ENCODE measurements around the gene MRPS22.
A peak's percentile ranks its signal among the peaks of the same experiment; 100 is the strongest.

MRPS22 gene

GRCh38 chr3:139343895-139344856 lies at the start of gene MRPS22:
MRPS22 (plus strand) TSS chr3:139344020; CDS start chr3:139344027, 7 bp downstream.
- DNase-seq, result peak; percentile 80

GRCh38 chr3:139295040-139295439 lies 48.8 kb upstream of the MRPS22 start:
- DNase-seq, result no peak

- DNase-seq, result no peak
Observed at GRCh38 chr3:139296141-139296718, 47.6 kb upstream of the MRPS22 start.

GRCh38 chr3:139297588-139298311 lies 46.1 kb upstream of the MRPS22 start:
- no peak for DNase-seq

GRCh38 chr3:139299261-139300132 lies 44.3 kb upstream of the MRPS22 start:
- no peak for DNase-seq

- no peak for DNase-seq
Observed at GRCh38 chr3:139300416-139300815, 43.4 kb upstream of the MRPS22 start.

GRCh38 chr3:139301183-139301582 lies 42.6 kb upstream of the MRPS22 start:
- DNase-seq, result no peak

- no peak for DNase-seq
Observed at GRCh38 chr3:139301654-139302053, 42.2 kb upstream of the MRPS22 start.

GRCh38 chr3:139302084-139302800 lies 41.6 kb upstream of the MRPS22 start:
- no peak for DNase-seq

GRCh38 chr3:139302801-139303113 lies 41.1 kb upstream of the MRPS22 start:
- no peak for DNase-seq

- no peak for DNase-seq
Observed at GRCh38 chr3:139303216-139303615, 40.6 kb upstream of the MRPS22 start.

GRCh38 chr3:139304383-139304782 lies 39.4 kb upstream of the MRPS22 start:
- DNase-seq, result no peak

GRCh38 chr3:139306078-139306477 lies 37.7 kb upstream of the MRPS22 start:
- no peak for DNase-seq

- DNase-seq, result no peak
Observed at GRCh38 chr3:139307072-139307491, 36.7 kb upstream of the MRPS22 start.

GRCh38 chr3:139307601-139308555 lies 35.9 kb upstream of the MRPS22 start:
- no peak for DNase-seq

GRCh38 chr3:139308560-139308959 lies 35.3 kb upstream of the MRPS22 start:
- no peak for DNase-seq

GRCh38 chr3:139309061-139309591 lies 34.7 kb upstream of the MRPS22 start:
- no peak for DNase-seq

GRCh38 chr3:139309880-139310279 lies 33.9 kb upstream of the MRPS22 start:
- no peak for DNase-seq

GRCh38 chr3:139310474-139310933 lies 33.3 kb upstream of the MRPS22 start:
- no peak for DNase-seq

GRCh38 chr3:139311557-139311956 lies 32.3 kb upstream of the MRPS22 start:
- no peak for DNase-seq
